GM23248 (cell line): ENCODE data around the gene RAF1. TPM values are rescaled to one million over a fixed set of nuclear protein-coding genes. Genes with fewer than 3 reads are reported as not detected.

Experiments
- DNase-seq: peaks from one replicate; pipeline ENCODE4 v3.0.0-alpha.2; 2015
- H2AFZ ChIP-seq: fragments of 200-600 bp; sonication (generic); 2 replicates; pipeline ENCODE4 v1.6.1; 2016; ENCODE audit warnings: antibody characterized with exemption
- H3F3A ChIP-seq: fragments of 200-600 bp; sonication (generic); 2 replicates; pipeline ENCODE4 v1.6.1; 2016; ENCODE audit warnings: mild to moderate bottlenecking, antibody characterized with exemption, mixed run types; ENCODE audit not compliant: insufficient read depth
- H3K27ac ChIP-seq: fragments of 200-600 bp; sonication (generic); 2 replicates; pipeline ENCODE4 v1.5.1; 2016; ENCODE audit warnings: mild to moderate bottlenecking
- H3K27me3 ChIP-seq: fragments of 200-600 bp; sonication (generic); replicated peaks from 2 replicates; pipeline ENCODE4 v1.6.1; 2016; ENCODE audit warnings: mild to moderate bottlenecking; ENCODE audit not compliant: insufficient read depth
- H3K36me3 ChIP-seq: fragments of 200-600 bp; sonication (generic); 2 replicates; pipeline ENCODE4 v1.6.1; 2016; ENCODE audit warnings: low read depth, mild to moderate bottlenecking
- H3K4me1 ChIP-seq: fragments of 200-600 bp; sonication (generic); 2 replicates; pipeline ENCODE4 v1.6.1; 2016; ENCODE audit warnings: mild to moderate bottlenecking; ENCODE audit not compliant: insufficient read depth
- H3K4me2 ChIP-seq: fragments of 200-600 bp; sonication (generic); one replicate; pipeline ENCODE4 v1.6.1; 2016; ENCODE audit warnings: mild to moderate bottlenecking; ENCODE audit not compliant: unreplicated experiment
- H3K4me3 ChIP-seq: fragments of 200-600 bp; sonication (generic); 2 replicates; pipeline ENCODE4 v1.5.1; 2016; ENCODE audit warnings: mild to moderate bottlenecking
- H3K79me2 ChIP-seq: fragments of 200-600 bp; sonication (generic); 2 replicates; pipeline ENCODE4 v1.6.1; 2016; ENCODE audit warnings: mild to moderate bottlenecking; ENCODE audit not compliant: insufficient read depth
- H3K9ac ChIP-seq: fragments of 200-600 bp; sonication (generic); 2 replicates; pipeline ENCODE4 v1.6.1; 2016; ENCODE audit warnings: mild to moderate bottlenecking
- H3K9me2 ChIP-seq: fragments of 200-600 bp; sonication (generic); 2 replicates; pipeline ENCODE4 v1.6.1; 2016; ENCODE audit warnings: mixed run types, mild to moderate bottlenecking, moderate library complexity; ENCODE audit not compliant: insufficient read depth
- H3K9me3 ChIP-seq: fragments of 200-600 bp; sonication (generic); one replicate; pipeline ENCODE4 v1.6.1; 2017; ENCODE audit warnings: low read depth
- H4K20me1 ChIP-seq: fragments of 200-600 bp; sonication (generic); 2 replicates; pipeline ENCODE4 v1.6.0; 2016; ENCODE audit not compliant: insufficient read depth
- EZH2 ChIP-seq: fragments of 200-600 bp; sonication (generic); IDR thresholded peaks from 2 replicates; pipeline ENCODE4 v1.6.1; 2018; ENCODE audit warnings: antibody characterized with exemption, mild to moderate bottlenecking; ENCODE audit not compliant: insufficient read depth, poor library complexity, severe bottlenecking
- EZH2phosphoT487 ChIP-seq: fragments of 200-600 bp; sonication (generic); IDR thresholded peaks from 2 replicates; pipeline ENCODE4 v1.6.1; 2018; ENCODE audit warnings: antibody characterized with exemption, moderate library complexity, mild to moderate bottlenecking, low read depth; ENCODE audit not compliant: insufficient read depth
- WGBS, 2 experiments: methylation state at CpG; one replicate each; pipeline ENCODE4 v1.1.6; 2015 to 2017; ENCODE audit warnings: low lambda C conversion rate in 2 of 2, low coverage in 1 of 2; ENCODE audit errors: missing lambda C conversion rate in 2 of 2; 5-methylcytosine and 5-hydroxymethylcytosine counted together
- in situ Hi-C: fragments of 300-500 bp; cut with MboI; formaldehyde crosslinking; loops from 2 replicates; pipeline ENCODE4 v1.15.0; 2020
- polyA plus RNA-seq: library from polyadenylated mRNA; unstranded; fragments of >200 nt; fragmentation: Nextera tagmentation; extraction: Ambion mirVana; gene quantifications from 2 replicates; pipeline ENCODE4 v1.2.1, GENCODE V29; 2016
- total RNA-seq: library from RNA; depleted of rRNA; stranded (reverse); fragments of >200 nt; shearing (Covaris generic); gene quantifications from 2 replicates; pipeline ENCODE4 v1.2.3, GENCODE V29; 2014

The RAF1 gene
- total and polyA plus RNA-seq, 2 experiments from 2014 or later, result 57.3 to 87.4 TPM

GRCh38 chr3:12692444-12692843 lies 28.5 kb upstream of the RAF1 start:
- Histone ChIP-seq H3K79me2 (no peaks in the 10 kb centered on the region), H3K9ac (no peak overlapping the region), H3K9me3 (no peaks in the 10 kb centered on the region), H3K27ac (no peak overlapping the region), H4K20me1 (no peaks in the 10 kb centered on the region), H3K27me3 (no peaks in the 10 kb centered on the region), H3F3A (no peaks in the 10 kb centered on the region; the same call in 1 of the 2 replicates), H2AFZ (no peak overlapping the region), H3K36me3 (no peaks in the 10 kb centered on the region), H3K4me2 (no peak overlapping the region), H3K4me1 (peaks cover 16% of the 10 kb centered on the region; the same call in 1 of the 2 replicates), H3K9me2 (no peaks in the 10 kb centered on the region), H3K4me3 (no peak overlapping the region)
- 88 to 93% methylated on average over 8 of the region's 8 CpGs for WGBS, 2 experiments
- DNase-seq, result no peak
- in situ Hi-C loops, result no loop called here
- TF ChIP-seq EZH2 (no peak), EZH2phosphoT487 (no peak)

GRCh38 chr3:12689997-12690711 lies 26.2 kb upstream of the RAF1 start:
- no peak overlapping the region for H3K4me2 ChIP-seq
- H3K27me3 ChIP-seq, result no peaks in the 10 kb centered on the region
- H3K9me2 ChIP-seq, result no peaks in the 10 kb centered on the region
- H3K4me1 ChIP-seq, result peaks cover 8% of the 10 kb centered on the region; the same call in 1 of the 2 replicates
- H3F3A ChIP-seq, result no peaks in the 10 kb centered on the region; the same call in 1 of the 2 replicates
- no peak for TF ChIP-seq EZH2
- no peak for TF ChIP-seq EZH2phosphoT487
- H3K79me2 ChIP-seq, result no peaks in the 10 kb centered on the region
- no peak overlapping the region for H3K27ac ChIP-seq
- DNase-seq, result no peak
- 72 to 78% methylated on average over 11 of the region's 11 CpGs for WGBS, 2 experiments
- no peaks in the 10 kb centered on the region for H3K36me3 ChIP-seq
- H4K20me1 ChIP-seq, result no peaks in the 10 kb centered on the region
- H3K9me3 ChIP-seq, result no peaks in the 10 kb centered on the region
- no peak overlapping the region for H2AFZ ChIP-seq
- no peak overlapping the region for H3K4me3 ChIP-seq
- no peak overlapping the region for H3K9ac ChIP-seq
- in situ Hi-C loops, result no loop called here

GRCh38 chr3:12687948-12688347 lies 24.0 kb upstream of the RAF1 start:
- no peak overlapping the region for H3K27ac ChIP-seq
- H3K9me3 ChIP-seq, result no peaks in the 10 kb centered on the region
- no peak overlapping the region for H3K4me2 ChIP-seq
- no peaks in the 10 kb centered on the region for H3F3A ChIP-seq
- H3K9ac ChIP-seq, result no peak overlapping the region
- DNase-seq, result no peak
- no peaks in the 10 kb centered on the region for H3K27me3 ChIP-seq
- 90 to 91% methylated on average over 4 of the region's 4 CpGs for WGBS, 2 experiments
- no peak for TF ChIP-seq EZH2phosphoT487
- no peak for TF ChIP-seq EZH2
- H4K20me1 ChIP-seq, result no peaks in the 10 kb centered on the region
- no peaks in the 10 kb centered on the region for H3K36me3 ChIP-seq
- no peak overlapping the region for H2AFZ ChIP-seq
- H3K79me2 ChIP-seq, result no peaks in the 10 kb centered on the region
- H3K4me1 ChIP-seq, result no peaks in the 10 kb centered on the region
- in situ Hi-C loops, result no loop called here
- H3K9me2 ChIP-seq, result no peaks in the 10 kb centered on the region
- no peak overlapping the region for H3K4me3 ChIP-seq

GRCh38 chr3:12686096-12686495 lies 22.2 kb upstream of the RAF1 start:
- Histone ChIP-seq H3K4me2 (no peak overlapping the region), H3K27me3 (no peaks in the 10 kb centered on the region), H3K4me3 (no peak overlapping the region), H3K9ac (no peak overlapping the region), H4K20me1 (no peaks in the 10 kb centered on the region), H2AFZ (no peak overlapping the region), H3K79me2 (no peaks in the 10 kb centered on the region), H3K36me3 (no peaks in the 10 kb centered on the region), H3F3A (peaks cover 15% of the 10 kb centered on the region), H3K27ac (no peak overlapping the region), H3K4me1 (peaks cover 12% of the 10 kb centered on the region), H3K9me2 (no peaks in the 10 kb centered on the region), H3K9me3 (no peaks in the 10 kb centered on the region)
- WGBS, 2 experiments, result 70 to 77% methylated on average over 3 of the region's 3 CpGs
- in situ Hi-C loops, result no loop called here
- no peak for TF ChIP-seq EZH2
- TF ChIP-seq EZH2phosphoT487, result no peak
- no peak for DNase-seq
